ENCODE data around the gene EFCAB9. TPM values are rescaled to one million over a fixed set of nuclear protein-coding genes. Genes with fewer than 3 reads are reported as not detected.
"Not testable (repeated sequence)": the region's sequence is repeated elsewhere in the genome, so short reads cannot be mapped to it uniquely, and the experiment has no call there.

Gene EFCAB9
- total and polyA plus RNA-seq, 9 donors = not detected

- Histone ChIP-seq H3K4me3 (no peak overlapping the region), H3K27me3 (no peaks in the 10 kb centered on the region), H3K4me1 (ENCODE audit: insufficient read depth) (no peaks in the 10 kb centered on the region), H3K36me3 (no peaks in the 10 kb centered on the region), H3K9me3 (no peaks in the 10 kb centered on the region), H3K27ac (no peak overlapping the region)
- intact Hi-C loops (cut with DNase I) = no loop called here
- no peak for DNase-seq
- 82 to 87% (median 87%) methylated on average over 16 of the region's 16 CpGs for WGBS, 3 donors
- TF ChIP-seq EP300 (IDR thresholded peaks at IDR 0.05) (no peak), POLR2A (IDR thresholded peaks at IDR 0.05) (no peak)
- TF ChIP-seq, protein P1, sequence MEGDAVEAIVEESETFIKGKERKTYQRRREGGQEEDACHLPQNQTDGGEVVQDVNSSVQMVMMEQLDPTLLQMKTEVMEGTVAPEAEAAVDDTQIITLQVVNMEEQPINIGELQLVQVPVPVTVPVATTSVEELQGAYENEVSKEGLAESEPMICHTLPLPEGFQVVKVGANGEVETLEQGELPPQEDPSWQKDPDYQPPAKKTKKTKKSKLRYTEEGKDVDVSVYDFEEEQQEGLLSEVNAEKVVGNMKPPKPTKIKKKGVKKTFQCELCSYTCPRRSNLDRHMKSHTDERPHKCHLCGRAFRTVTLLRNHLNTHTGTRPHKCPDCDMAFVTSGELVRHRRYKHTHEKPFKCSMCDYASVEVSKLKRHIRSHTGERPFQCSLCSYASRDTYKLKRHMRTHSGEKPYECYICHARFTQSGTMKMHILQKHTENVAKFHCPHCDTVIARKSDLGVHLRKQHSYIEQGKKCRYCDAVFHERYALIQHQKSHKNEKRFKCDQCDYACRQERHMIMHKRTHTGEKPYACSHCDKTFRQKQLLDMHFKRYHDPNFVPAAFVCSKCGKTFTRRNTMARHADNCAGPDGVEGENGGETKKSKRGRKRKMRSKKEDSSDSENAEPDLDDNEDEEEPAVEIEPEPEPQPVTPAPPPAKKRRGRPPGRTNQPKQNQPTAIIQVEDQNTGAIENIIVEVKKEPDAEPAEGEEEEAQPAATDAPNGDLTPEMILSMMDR (IDR thresholded peaks at IDR 0.05) = no peak
Measured at GRCh38 chr5:172150514-172151425, 43.2 kb upstream of the EFCAB9 start.

DNA sequence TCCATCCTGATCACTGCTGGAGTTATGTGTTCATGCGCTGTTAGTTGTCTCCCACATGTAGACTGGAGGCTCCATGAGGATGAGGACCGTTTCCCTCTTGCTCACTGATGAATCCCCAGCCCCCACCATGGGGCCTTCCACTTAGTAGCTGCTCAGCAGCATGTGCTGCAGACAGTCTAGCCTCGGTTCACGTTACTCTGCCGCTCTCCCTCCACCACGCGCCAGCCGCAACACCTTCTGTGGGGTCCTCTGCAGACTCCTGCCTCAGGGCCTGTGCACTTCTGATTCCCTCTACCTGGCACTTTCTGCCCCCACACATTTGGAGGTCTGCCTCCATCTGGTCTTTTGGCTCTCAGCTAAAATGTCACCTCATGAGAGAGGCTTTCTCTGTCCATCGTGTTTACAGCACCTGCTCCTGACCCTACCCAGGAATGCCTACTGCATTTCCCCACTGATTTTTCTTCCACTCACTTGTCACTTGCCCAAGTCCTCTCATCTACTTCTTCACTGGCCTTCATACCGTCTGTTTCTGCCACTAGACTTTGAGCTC, 42.2 kb upstream of the EFCAB9 start:
- DNase-seq = no peak
- TF ChIP-seq, protein P1 (IDR thresholded peaks at IDR 0.05) = no peak
- TF ChIP-seq POLR2A (IDR thresholded peaks at IDR 0.05) (no peak), EP300 (IDR thresholded peaks at IDR 0.05) (no peak)
- Histone ChIP-seq H3K4me1 (ENCODE audit: insufficient read depth) (no peaks in the 10 kb centered on the region), H3K27me3 (no peaks in the 10 kb centered on the region), H3K36me3 (no peaks in the 10 kb centered on the region), H3K27ac (no peak overlapping the region), H3K9me3 (no peaks in the 10 kb centered on the region), H3K4me3 (no peak overlapping the region)
- WGBS, 3 donors = 90 to 93% (median 92%) methylated on average over 10 of the region's 10 CpGs
- intact Hi-C loops (cut with DNase I) = no loop called here

- intact Hi-C loops (cut with DNase I) = no loop called here
- DNase-seq = no peak
- H3K27ac ChIP-seq = no peak overlapping the region
- no peaks in the 10 kb centered on the region for H3K9me3 ChIP-seq
- H3K4me1 ChIP-seq (ENCODE audit: insufficient read depth) = no peaks in the 10 kb centered on the region
- H3K4me3 ChIP-seq = no peak overlapping the region
- no peak for TF ChIP-seq EP300 (IDR thresholded peaks at IDR 0.05)
- no peak for TF ChIP-seq POLR2A (IDR thresholded peaks at IDR 0.05)
- TF ChIP-seq, protein P1 (IDR thresholded peaks at IDR 0.05) = no peak
- 91 to 94% (median 93%) methylated on average over 3 of the region's 3 CpGs for WGBS, 3 donors
- no peaks in the 10 kb centered on the region for H3K36me3 ChIP-seq
- no peaks in the 10 kb centered on the region for H3K27me3 ChIP-seq
Measured at GRCh38 chr5:172153695-172154094, 40.3 kb upstream of the EFCAB9 start.

- H3K4me1 ChIP-seq (ENCODE audit: insufficient read depth); H3K27me3 ChIP-seq; intact Hi-C loops (cut with DNase I); DNase-seq; H3K27ac ChIP-seq; H3K9me3 ChIP-seq; H3K36me3 ChIP-seq; H3K4me3 ChIP-seq: not testable (repeated sequence)
- 93 to 96% (median 96%) methylated on average over 9 of the region's 9 CpGs for WGBS, 3 donors
Measured at GRCh38 chr5:172155101-172155500, 38.9 kb upstream of the EFCAB9 start.

GRCh38 chr5:172156541-172156994, 37.4 kb upstream of the EFCAB9 start:
- no peak for DNase-seq
- H3K36me3 ChIP-seq = no peaks in the 10 kb centered on the region
- intact Hi-C loops (cut with DNase I) = no loop called here
- TF ChIP-seq, protein P1 (IDR thresholded peaks at IDR 0.05) = no peak
- TF ChIP-seq EP300 (IDR thresholded peaks at IDR 0.05) = no peak
- TF ChIP-seq POLR2A (IDR thresholded peaks at IDR 0.05) = no peak
- no peaks in the 10 kb centered on the region for H3K4me1 ChIP-seq (ENCODE audit: insufficient read depth)
- H3K9me3 ChIP-seq = no peaks in the 10 kb centered on the region
- 76 to 86% (median 85%) methylated on average over 13 of the region's 13 CpGs for WGBS, 3 donors
- no peak overlapping the region for H3K4me3 ChIP-seq
- no peaks in the 10 kb centered on the region for H3K27me3 ChIP-seq
- H3K27ac ChIP-seq = no peak overlapping the region

Measured in ovary (tissue), 9 donors.